Inflammatory macrophage treated with lipopolysaccharide for 1 hour (primary cell): ENCODE data around the gene UBE2D1.
A peak's percentile ranks its signal among the peaks of the same experiment; 100 is the strongest.

Experiments used
- DNase-seq, 2 donors: peaks; one replicate each; pipeline ENCODE4 v3.0.0-alpha.2; 2020 to 2022

The UBE2D1 gene

GRCh38 chr10:58334817-58335305 lies at the start of gene UBE2D1:
UBE2D1 (plus strand) TSS chr10:58335006; CDS start chr10:58335202, 196 bp downstream.
- DNase-seq = peak; percentile 81 to 94

DNA sequence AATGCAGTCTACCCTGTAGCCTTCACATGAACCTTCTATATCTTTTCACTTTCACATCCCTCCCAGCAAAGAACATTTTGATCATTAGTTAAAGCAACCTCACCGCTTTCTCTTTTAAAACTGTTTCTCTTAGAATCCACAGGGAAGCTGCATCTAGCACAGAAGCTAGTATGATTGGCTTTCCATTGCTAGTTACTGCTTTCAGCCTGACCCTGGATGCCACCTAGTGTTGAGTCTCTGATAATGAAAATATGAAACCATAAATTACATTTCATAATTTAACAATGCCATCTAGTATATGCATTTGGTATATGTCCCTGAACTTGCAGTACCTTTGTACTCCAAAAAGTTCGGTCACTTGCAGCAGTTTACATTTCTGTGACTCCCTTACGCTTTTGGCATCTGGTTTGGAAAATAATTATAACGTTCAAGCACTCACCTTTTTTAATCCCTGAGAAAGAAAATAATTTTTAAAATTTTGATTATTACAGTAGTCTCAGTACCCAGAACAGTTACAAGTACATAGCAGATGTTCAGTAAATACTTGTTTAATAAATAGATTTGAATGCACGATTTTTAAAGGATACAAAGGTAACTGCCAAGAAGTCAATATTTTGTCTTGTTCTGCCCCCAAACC lies 43.1 kb upstream of the UBE2D1 start:
- peak; percentile 48 to 67 for DNase-seq

DNA sequence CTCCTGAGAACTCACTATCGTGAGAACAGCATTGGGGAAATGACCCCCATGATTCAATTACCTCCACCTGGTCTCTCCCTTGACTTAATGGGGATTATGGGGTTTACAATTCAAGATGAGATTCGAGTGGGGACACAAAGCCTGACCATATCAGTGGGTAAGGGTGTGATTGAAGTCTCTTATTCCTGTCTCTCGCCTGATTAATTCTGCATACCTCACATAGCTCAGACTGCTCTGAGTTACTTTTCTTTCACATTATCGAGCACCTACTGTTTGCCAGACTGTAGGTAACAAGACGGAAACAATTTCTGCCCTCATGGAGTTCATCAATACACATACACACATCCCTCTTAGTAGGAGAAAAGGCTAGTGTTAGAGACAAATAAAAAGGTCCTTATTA lies 40.8 kb upstream of the UBE2D1 start:
- DNase-seq = no peak

- peak; percentile 55 to 82 for DNase-seq
These were observed 35.2 kb upstream of the UBE2D1 start for GRCh38 chr10:58299580-58299979.

GRCh38 chr10:58300676-58301075 lies 34.1 kb upstream of the UBE2D1 start:
- no peak for DNase-seq

GRCh38 chr10:58302254-58302653 lies 32.6 kb upstream of the UBE2D1 start:
- DNase-seq = no peak

GRCh38 chr10:58304099-58304633 lies 30.6 kb upstream of the UBE2D1 start:
- no peak for DNase-seq

DNA sequence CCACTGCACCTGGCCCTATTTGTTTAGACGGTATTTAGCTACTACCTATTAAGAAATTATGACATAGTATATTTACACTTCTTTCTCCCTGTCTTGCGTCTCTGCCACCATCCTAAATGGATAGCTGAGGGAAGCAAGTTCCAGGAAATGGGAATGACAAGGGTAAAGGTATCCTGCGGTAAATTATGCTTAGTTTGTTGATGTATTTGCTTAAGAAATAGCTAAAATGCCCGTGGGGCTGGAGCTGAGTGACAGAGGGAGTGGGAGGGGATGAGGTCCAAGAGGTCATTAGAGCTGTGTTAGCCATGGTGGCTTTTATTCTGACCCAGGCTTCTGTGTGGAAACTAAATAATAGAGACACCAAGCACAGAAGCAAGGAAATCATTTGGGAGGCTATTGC lies 29.0 kb upstream of the UBE2D1 start:
- DNase-seq = no peak

DNA sequence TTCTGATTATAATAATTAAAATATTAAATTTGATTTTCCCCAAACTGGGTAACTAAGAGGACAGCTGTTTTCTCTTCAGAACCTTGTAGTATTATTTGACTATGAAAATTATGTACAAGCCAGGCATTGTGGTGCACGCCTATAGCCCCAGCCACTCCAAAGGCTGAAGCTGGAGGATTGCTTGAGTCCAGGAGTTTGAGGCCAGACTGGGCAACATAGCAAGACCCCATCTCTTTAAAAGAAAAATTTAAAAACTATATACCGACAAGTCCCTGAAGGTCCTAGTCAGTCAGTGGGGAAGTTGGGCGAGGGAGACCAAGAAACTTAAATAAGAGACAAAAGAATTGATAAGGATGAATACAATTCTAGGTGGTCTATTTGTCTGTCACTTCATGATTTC lies 27.1 kb upstream of the UBE2D1 start:
- no peak for DNase-seq

- DNase-seq = no peak
These were observed 23.8 kb upstream of the UBE2D1 start for GRCh38 chr10:58311026-58311425.

DNA sequence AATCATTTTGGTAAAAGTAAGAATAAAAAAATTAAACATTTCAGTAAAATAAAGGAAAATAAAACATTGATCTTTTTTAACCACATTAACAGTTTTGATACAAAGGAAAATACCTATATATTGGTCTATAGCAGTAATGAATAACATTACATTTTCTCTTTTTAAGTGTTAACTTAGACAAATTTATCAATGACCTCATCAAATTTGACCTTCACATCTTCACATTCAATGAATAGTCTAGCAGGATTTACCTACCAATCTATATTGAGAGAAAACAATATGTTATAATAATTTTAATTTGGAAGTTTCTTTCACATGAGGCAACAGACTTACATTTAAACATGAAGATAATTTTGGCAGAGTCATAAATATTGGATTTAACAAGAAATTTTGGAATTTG lies 17.9 kb upstream of the UBE2D1 start:
- no peak for DNase-seq

- no peak for DNase-seq
These were observed 16.5 kb upstream of the UBE2D1 start for GRCh38 chr10:58318346-58318745.

- peak in 1 of 2 donors; percentile 23 for DNase-seq
These were observed 15.2 kb upstream of the UBE2D1 start for GRCh38 chr10:58319599-58319998.

DNA sequence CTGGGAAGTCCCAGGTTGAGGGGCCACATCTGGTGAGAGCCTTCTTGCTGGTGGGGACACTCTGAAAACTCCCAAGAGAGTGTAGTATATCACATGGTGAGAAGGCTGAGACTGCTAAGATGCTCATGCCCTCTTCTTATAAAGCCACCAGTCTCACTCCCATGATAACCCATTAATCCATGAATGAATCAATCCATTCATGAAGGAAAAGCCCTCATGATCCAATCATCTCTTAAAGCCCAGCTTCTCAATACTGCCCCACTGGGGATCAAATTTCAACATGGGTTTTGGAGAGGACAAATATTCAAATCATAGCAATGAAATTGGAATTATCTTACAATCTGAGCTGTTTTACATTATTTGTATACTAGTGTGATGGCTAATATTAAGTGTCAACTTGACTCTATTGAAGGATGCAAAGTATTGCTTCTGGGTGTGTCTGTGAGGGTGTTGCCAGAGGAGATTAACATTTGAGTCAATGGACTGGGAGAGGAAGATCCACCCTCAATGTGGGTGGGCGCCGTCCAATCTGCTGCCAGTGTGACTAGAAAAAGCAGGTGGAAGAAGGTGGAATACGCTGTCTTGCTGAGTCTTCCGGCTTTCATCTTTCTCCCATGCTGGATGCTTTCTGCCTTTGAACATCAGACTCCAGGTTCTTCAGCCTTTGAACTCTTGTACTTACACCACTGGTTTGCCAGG lies 14.3 kb upstream of the UBE2D1 start:
- peak in 1 of 2 donors; percentile 74 for DNase-seq

GRCh38 chr10:58322072-58322834 lies 12.6 kb upstream of the UBE2D1 start:
- DNase-seq = peak; percentile 93 to 95

DNA sequence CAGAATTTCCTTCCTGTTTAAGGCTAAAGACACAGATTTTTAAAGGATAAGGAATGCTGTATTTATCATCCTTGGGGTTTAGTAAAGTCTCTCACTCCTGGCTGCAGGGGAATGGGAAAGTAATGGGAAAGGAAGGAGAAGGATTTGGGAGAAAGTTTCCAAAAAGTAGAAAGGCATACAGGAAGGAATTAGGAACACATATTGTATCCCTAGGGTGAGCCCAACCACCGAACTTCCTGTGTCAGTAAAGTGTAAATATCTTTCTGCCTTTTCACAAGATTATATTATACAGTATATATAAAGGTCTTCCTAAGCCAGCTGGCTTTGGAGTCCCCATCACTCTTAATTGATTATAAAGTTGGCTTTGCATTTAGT lies 12.0 kb upstream of the UBE2D1 start:
- DNase-seq = no peak

DNA sequence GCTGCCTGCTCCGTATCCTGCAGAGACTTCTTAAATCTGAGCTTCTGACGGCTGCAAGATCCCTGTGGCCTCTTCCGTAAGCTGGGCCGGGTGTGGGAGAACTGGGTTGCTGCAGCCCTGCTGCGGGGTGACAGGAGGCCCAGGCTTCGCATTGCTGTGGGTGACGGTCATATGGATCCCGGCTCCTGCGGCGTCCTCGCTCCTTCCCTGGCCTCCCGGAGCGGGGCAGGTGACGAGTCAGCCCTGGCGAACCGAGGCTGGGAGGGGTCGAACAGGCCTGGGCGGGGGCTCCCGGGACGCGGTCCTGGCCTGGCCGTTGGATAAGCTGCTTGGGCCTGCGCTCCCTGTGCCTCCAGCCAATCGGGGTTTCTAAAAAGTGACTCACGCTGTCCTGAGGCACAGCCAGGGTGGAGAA lies 7.8 kb upstream of the UBE2D1 start:
- no peak for DNase-seq

- DNase-seq = no peak
These were observed 6.6 kb upstream of the UBE2D1 start for GRCh38 chr10:58328233-58328632.

DNA sequence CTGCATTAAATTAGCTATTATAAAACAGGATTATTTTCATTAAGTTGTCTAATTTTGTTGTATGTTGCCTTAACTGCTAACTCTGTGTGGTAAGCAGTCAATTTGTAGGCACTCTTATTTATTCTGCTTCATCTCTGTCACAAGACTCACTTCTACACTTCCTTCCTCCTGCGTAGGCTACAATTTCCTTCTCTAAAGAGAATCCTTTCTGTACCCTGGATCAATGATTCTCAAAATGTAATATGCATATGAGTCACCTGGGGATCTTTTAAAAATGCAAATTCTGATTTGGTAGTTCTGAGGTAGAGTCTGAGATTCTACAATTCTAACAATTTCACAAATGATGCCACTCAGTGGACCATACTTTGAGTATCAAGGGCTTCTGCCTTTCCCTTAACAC lies 4.4 kb upstream of the UBE2D1 start:
- peak; percentile 79 to 89 for DNase-seq

GRCh38 chr10:58331646-58332045 lies 3.2 kb upstream of the UBE2D1 start:
- peak; percentile 73 to 83 for DNase-seq

- no peak for DNase-seq
These were observed 650 bp downstream of the UBE2D1 start for GRCh38 chr10:58335306-58336005.

GRCh38 chr10:58336242-58336641 lies 1.4 kb downstream of the UBE2D1 start:
- no peak for DNase-seq

DNA sequence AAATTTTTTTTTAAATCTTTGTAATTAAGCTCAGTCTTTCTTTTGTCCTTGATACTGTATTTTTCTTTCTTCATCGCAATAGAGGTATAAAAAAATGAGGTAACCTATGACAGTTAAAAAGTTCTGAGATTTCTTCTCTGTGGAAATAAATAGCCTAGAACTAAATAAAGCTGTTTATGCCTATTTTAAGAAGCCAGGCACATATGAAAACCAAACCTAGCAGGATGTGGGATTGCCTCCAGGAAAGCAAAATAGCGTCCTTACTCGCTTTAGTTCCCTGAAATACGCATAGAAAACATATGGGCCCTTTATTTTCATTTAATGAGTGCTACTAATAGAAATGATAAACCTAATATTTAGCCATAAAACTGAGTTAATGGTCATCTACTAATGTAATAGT lies 6.6 kb downstream of the UBE2D1 start:
- no peak for DNase-seq
